T-cell (primary cell): Measurements from ENCODE around the gene AJM1. TPM values are rescaled to one million over a fixed set of nuclear protein-coding genes. Genes with fewer than 3 reads are reported as not detected.
"Not testable (repeated sequence)": the region's sequence is repeated elsewhere in the genome, so short reads cannot be mapped to it uniquely, and the experiment has no call there.

Source experiments
- ATAC-seq, 4 experiments: fragments of 200-7000 bp in 3 of 4; fragments of 150-1000 bp in 1 of 4; cut with Tn5 transposase; replicated peaks in 1 of 4; 1 replicate in 3 of 4; 2 replicates in 1 of 4; pipeline ENCODE4 v1.10.0; 2021; ENCODE audit warnings: moderate library complexity in 3 of 4, mild to moderate bottlenecking in 2 of 4, moderate number of reproducible peaks in 1 of 4
- CTCF ChIA-PET, 2 donors: fragments of 300-600 bp; sonication (Branson Sonifier 250); formaldehyde crosslinking; loops; one replicate each; lab custom pipeline; 2022; ENCODE audit warnings: antibody characterized with exemption in 2 of 2; lab: Charles Lee
- POLR2A ChIA-PET, 2 donors: fragments of 300-600 bp; sonication (Branson Sonifier 250); formaldehyde crosslinking; loops; one replicate each; lab custom pipeline; 2022; ENCODE audit warnings: antibody characterized with exemption in 2 of 2; lab: Charles Lee
- DNase-seq, 35 experiments: peaks; one replicate each; pipeline versions ENCODE4 v3.0.0 to v3.0.0-alpha.2; 2013 to 2023
- H3K27ac ChIP-seq: one replicate; pipeline ENCODE4 v1.5.1; 2013; ENCODE audit warnings: low read length
- H3K27me3 ChIP-seq, 2 experiments: replicated peaks in 1 of 2; 1 replicate in 1 of 2; 2 replicates in 1 of 2; pipeline versions ENCODE4 v1.6.1 to v1.7.0; 2013; ENCODE audit warnings: low read length in 1 of 2, mixed read lengths in 1 of 2; ENCODE audit not compliant: control insufficient read depth in 2 of 2, insufficient read depth in 2 of 2; ENCODE audit errors: extremely low read depth in 1 of 2
- H3K36me3 ChIP-seq, 2 donors: 1 replicate in 1 of 2; 2 replicates in 1 of 2; pipeline versions ENCODE4 v1.6.1 to v1.7.0; 2013; ENCODE audit warnings: low read length in 1 of 2; ENCODE audit not compliant: control insufficient read depth in 2 of 2, insufficient read depth in 1 of 2; ENCODE audit errors: extremely low read depth in 1 of 2
- H3K4me1 ChIP-seq, 2 experiments: 1 replicate in 1 of 2; 2 replicates in 1 of 2; pipeline versions ENCODE4 v1.6.1 to v1.7.0; 2013; ENCODE audit warnings: low read length in 2 of 2, mixed read lengths in 1 of 2; ENCODE audit not compliant: insufficient read depth in 2 of 2, control insufficient read depth in 1 of 2; ENCODE audit errors: extremely low read depth in 1 of 2
- H3K4me3 ChIP-seq, 2 donors: 1 replicate in 1 of 2; 2 replicates in 1 of 2; pipeline versions ENCODE4 v1.5.1 to v1.7.0; 2013; ENCODE audit warnings: mild to moderate bottlenecking in 2 of 2, low read length in 1 of 2, moderate library complexity in 1 of 2; ENCODE audit not compliant: control insufficient read depth in 1 of 2; ENCODE audit errors: extremely low read depth in 1 of 2
- H3K9me3 ChIP-seq: 2 replicates; pipeline ENCODE4 v1.7.0; 2013
- H3K27ac Mint-ChIP-seq, 2 donors: one replicate each; pipeline ENCODE4 v1.8.0; 2020 to 2021; ENCODE audit warnings: mild to moderate bottlenecking in 2 of 2, mixed read lengths in 2 of 2
- H3K27me3 Mint-ChIP-seq, 2 donors: one replicate each; pipeline ENCODE4 v1.8.0; 2021 to 2022; ENCODE audit warnings: mixed read lengths in 2 of 2
- H3K36me3 Mint-ChIP-seq: one replicate; pipeline ENCODE4 v1.8.0; 2021; ENCODE audit warnings: mixed read lengths
- H3K4me1 Mint-ChIP-seq, 3 donors: one replicate each; pipeline ENCODE4 v1.8.0; 2020 to 2022; ENCODE audit warnings: mixed read lengths in 3 of 3, mild to moderate bottlenecking in 1 of 3
- H3K4me3 Mint-ChIP-seq, 3 donors: one replicate each; pipeline ENCODE4 v1.8.0; 2020 to 2022; ENCODE audit warnings: mild to moderate bottlenecking in 3 of 3, mixed read lengths in 3 of 3, moderate library complexity in 3 of 3
- H3K9me3 Mint-ChIP-seq, 3 donors: one replicate each; pipeline ENCODE4 v1.8.0; 2020 to 2022; ENCODE audit warnings: mixed read lengths in 3 of 3
- WGBS: methylation state at CpG from one replicate; pipeline ENCODE4 v1.1.5; 2013; ENCODE audit warnings: missing lambda C conversion rate; ENCODE audit not compliant: insufficient coverage; 5-methylcytosine and 5-hydroxymethylcytosine counted together
- total RNA-seq, 35 experiments: library from RNA in 6 of 35; stranded (reverse) in 6 of 35; fragments of 120-200 nt in 1 of 35; gene quantifications; one replicate each; pipeline versions ENCODE4 v1.2.1 to v1.2.4 and lab custom pipeline; 2013 to 2026

AJM1 gene
- total RNA-seq, 5 donors from 2014 or later (not counting 1 experiment from before 2014, with no cell fraction given): 2.1 to 7.5 (median 5.1) TPM

DNA sequence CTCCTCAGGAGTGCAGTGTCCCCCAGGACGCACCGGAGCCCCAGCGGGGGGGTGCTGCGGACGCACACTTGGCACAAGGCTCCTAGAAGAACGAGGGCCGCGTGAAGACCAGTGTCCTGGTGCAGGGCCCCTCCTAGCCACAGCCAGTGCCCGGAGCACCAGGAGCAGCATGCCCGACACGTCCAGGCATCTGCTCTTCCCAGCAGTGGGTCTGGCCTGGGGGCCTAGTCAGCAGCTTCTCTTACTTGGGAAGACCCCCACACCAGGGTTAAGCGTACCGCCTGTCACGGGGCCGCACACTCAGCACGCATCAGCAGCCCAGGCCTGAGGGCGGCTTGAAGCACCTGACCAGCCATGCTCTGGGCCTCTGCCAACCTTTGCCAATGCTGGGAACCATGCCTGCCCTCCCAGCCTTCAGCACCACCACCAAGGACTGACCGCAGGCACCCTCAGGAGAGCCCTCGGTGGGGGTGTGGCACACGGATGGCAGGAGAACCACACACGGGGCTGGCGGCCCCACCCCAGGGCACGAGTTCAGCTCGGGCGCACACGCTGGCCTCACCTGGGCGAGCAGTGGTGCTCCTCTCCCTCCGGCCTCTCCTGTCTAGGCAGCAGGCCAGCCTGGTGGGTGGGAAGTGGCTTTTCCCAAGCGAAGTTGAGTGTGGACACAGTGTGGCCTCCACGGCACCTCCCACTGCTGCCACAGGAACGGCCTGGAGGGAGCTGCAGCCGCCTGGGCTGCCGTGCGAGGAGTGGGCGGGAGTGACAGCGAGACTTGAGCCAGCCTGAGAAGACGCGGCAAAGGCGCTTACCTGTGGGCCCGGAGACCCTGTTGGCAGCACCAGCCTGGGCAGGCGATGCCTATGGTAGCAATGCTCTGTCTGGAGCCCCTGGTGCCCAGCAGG lies 12.0 kb upstream of the AJM1 start:
- DNase-seq (no peak), ATAC-seq (no peak)
- H3K9me3 Mint-ChIP-seq: no peaks in the 10 kb centered on the region
- no peaks in the 10 kb centered on the region for H3K9me3 ChIP-seq
- no peak overlapping the region for H3K4me3 ChIP-seq
- H3K4me1 ChIP-seq: no peaks in the 10 kb centered on the region
- WGBS: 97% methylated on average over 39 of the region's 41 CpGs
- no peak overlapping the region for H3K4me3 Mint-ChIP-seq
- H3K36me3 ChIP-seq: peaks cover 21 to 40% of the 10 kb centered on the region in 2 donors
- CTCF ChIA-PET: no interaction called here
- H3K36me3 Mint-ChIP-seq: peaks cover 7% of the 10 kb centered on the region
- POLR2A ChIA-PET: no interaction called here
- no peaks in the 10 kb centered on the region for H3K27me3 ChIP-seq
- no peak overlapping the region for H3K27ac ChIP-seq
- H3K4me1 Mint-ChIP-seq: no peaks in the 10 kb centered on the region
- no peaks in the 10 kb centered on the region for H3K27me3 Mint-ChIP-seq
- no peak overlapping the region for H3K27ac Mint-ChIP-seq

DNA sequence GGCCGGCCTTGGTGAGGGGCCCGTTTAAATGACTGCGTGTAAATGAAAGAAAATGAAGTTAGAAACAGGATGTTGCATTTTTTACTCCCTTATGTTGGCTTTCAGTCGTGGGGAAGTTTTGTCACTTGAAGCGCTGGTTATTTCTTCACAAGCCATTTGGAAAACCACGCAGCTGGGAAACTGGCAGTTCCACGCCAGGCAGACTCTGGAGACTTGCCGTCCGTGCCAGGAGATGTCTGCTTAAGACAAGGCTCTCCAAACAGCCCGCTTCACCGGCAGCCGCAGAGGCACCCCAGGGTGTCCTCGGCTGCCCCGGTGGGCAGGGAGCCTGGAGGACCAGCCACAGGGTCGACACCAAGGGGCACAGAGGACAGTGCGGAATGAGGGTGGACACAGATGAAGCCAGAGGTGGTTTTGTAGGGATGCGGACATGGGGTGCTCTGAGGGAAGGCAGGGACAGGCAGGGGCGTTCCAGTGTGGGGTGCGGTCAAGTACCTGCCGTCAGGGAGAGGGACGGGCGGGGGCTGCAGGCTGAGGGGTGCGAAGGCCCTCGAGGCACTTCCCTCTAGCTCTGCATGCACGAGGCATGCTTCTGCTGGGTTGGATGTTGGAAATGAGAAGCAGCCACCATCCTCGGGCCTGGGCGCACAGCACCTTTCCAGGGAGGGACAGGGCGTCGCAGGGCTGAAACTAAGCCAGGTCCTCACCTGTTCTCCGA lies 11.1 kb upstream of the AJM1 start:
- H3K4me3 Mint-ChIP-seq: no peak overlapping the region

DNA sequence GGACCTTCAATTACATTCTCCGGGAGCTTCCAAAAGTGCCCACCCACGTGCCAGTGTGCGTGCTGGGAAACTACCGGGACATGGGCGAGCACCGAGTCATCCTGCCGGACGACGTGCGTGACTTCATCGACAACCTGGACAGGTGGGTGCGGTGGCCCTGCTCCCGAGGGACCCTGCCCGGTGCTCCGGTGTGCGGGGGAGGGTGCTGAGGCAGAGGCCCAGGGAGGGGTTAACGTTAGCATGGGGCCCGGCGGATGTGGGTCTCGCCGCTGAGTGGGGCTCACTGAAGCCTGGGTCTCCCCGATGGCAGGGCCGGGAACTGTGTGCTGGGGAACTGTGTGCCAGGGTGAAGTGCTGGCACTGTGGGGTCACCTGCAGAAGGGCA lies 10.6 kb upstream of the AJM1 start:
- Mint-ChIP-seq H3K36me3 (peaks cover 7% of the 10 kb centered on the region), H3K4me1 (no peaks in the 10 kb centered on the region), H3K27ac (no peak overlapping the region), H3K27me3 (no peaks in the 10 kb centered on the region), H3K4me3 (no peak overlapping the region), H3K9me3 (no peaks in the 10 kb centered on the region)
- ChIA-PET POLR2A (no interaction called here), CTCF (no interaction called here)
- H3K9me3 ChIP-seq: no peaks in the 10 kb centered on the region
- no peak overlapping the region for H3K27ac ChIP-seq
- 97% methylated on average over 20 of the region's 23 CpGs for WGBS
- DNase-seq (no peak), ATAC-seq (no peak)
- no peaks in the 10 kb centered on the region for H3K27me3 ChIP-seq
- H3K4me3 ChIP-seq: no peak overlapping the region
- no peaks in the 10 kb centered on the region for H3K4me1 ChIP-seq
- peaks cover 17 to 29% of the 10 kb centered on the region in 2 donors for H3K36me3 ChIP-seq

More for the DNA sequence above, 11.1 kb upstream of the AJM1 start:
- WGBS: 97% methylated on average over 29 of the region's 30 CpGs
- Mint-ChIP-seq H3K36me3 (peaks cover 7% of the 10 kb centered on the region), H3K9me3 (no peaks in the 10 kb centered on the region), H3K27ac (no peak overlapping the region), H3K4me1 (no peaks in the 10 kb centered on the region), H3K27me3 (no peaks in the 10 kb centered on the region)
- H3K27ac ChIP-seq: no peak overlapping the region
- H3K27me3 ChIP-seq: no peaks in the 10 kb centered on the region
- H3K4me3 ChIP-seq: no peak overlapping the region
- ChIA-PET CTCF (no interaction called here), POLR2A (no interaction called here)
- ATAC-seq (no peak), DNase-seq (no peak)
- no peaks in the 10 kb centered on the region for H3K4me1 ChIP-seq
- H3K36me3 ChIP-seq: peaks cover 21 to 31% of the 10 kb centered on the region in 2 donors
- H3K9me3 ChIP-seq: no peaks in the 10 kb centered on the region

DNA sequence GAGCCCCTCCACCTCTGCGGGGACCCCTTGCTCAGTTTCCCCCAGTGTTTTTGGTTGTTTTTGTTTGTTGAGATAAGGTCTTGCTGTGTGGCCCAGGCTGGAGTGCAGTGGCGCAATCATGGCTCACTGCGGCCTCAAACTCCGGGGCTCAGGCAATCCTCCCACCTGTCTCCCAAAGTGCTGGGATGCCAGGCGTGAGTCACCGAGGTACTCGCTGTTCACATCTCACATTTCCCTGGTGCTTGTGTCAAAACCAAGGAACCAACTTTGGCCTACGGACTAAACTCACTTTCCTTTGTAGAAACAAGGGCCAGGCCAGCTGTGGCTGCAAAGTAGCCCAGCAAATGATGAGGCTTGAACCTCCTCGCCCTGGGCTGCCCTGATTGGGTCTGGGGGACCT lies 9.7 kb upstream of the AJM1 start:
- H3K36me3 Mint-ChIP-seq: peaks cover 7% of the 10 kb centered on the region
- 93% methylated on average over 8 of the region's 9 CpGs for WGBS
- ChIA-PET CTCF (no interaction called here), POLR2A (no interaction called here)
- H3K27ac Mint-ChIP-seq: no peak overlapping the region
- Histone ChIP-seq H3K27me3 (no peaks in the 10 kb centered on the region), H3K4me1 (no peaks in the 10 kb centered on the region), H3K4me3 (no peak overlapping the region), H3K9me3 (no peaks in the 10 kb centered on the region), H3K36me3 (peaks cover 11 to 26% of the 10 kb centered on the region in 2 donors), H3K27ac (no peak overlapping the region)
- no peaks in the 10 kb centered on the region for H3K4me1 Mint-ChIP-seq
- no peaks in the 10 kb centered on the region for H3K27me3 Mint-ChIP-seq
- ATAC-seq (no peak), DNase-seq (no peak)
- no peak overlapping the region for H3K4me3 Mint-ChIP-seq
- H3K9me3 Mint-ChIP-seq: no peaks in the 10 kb centered on the region

DNA sequence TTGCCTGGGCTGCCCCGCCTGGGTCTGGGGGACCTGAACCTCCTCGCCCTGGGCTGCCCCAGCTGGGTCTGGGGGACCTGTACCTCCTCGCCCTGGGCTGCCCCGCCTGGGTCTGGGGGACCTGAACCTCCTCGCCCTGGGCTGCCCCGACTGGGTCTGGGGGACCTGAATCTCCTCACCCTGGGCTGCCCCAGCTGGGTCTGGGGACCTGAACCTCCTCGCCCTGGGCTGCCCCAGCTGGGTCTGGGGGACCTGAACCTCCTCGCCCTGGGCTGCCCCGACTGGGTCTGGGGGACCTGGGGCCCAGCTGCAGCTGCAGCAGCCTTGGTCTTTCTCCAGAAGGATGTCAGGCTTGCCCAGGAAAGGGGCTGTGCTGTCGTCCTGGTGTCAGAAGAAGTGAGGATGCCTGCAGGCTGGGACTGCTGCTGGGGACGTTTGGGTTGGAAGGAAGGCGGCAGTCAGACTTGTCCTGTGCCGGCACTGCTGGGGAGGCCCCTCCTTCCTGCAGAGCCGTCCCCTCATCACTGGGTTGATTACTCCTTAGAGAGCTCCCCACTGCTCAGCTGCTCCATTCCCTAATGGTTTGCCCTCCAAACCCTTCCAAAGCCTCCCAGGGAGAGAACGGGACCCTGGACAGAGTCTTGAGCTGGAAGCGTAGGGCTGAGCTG lies 8.8 kb upstream of the AJM1 start:
- H3K27ac ChIP-seq, H3K4me1 ChIP-seq, H3K9me3 ChIP-seq, H3K9me3 Mint-ChIP-seq, H3K4me3 Mint-ChIP-seq, H3K36me3 Mint-ChIP-seq, POLR2A ChIA-PET, H3K27me3 Mint-ChIP-seq, H3K27ac Mint-ChIP-seq, H3K4me1 Mint-ChIP-seq, DNase-seq, H3K27me3 ChIP-seq, H3K4me3 ChIP-seq, ATAC-seq: not testable (repeated sequence)
- WGBS: 92% methylated on average over 11 of the region's 16 CpGs
- CTCF ChIA-PET: interaction anchor here in 1 of 2 donors (0.6 kb wide), 1 partner anchor 17 kb away, joined by 3 read pairs; no protein-coding TSS in a partner anchor
- peaks cover 14 to 26% of the 10 kb centered on the region in 2 donors for H3K36me3 ChIP-seq
